Sigmoid colon (tissue), 7 donors: ENCODE results near the gene PRELID3B. TPM values are rescaled to one million over a fixed set of nuclear protein-coding genes. Genes with fewer than 3 reads are reported as not detected.

Experiments
- DNase-seq: peaks from one replicate; pipeline ENCODE4 v3.0.0-alpha.2; 2019
- H3K27ac ChIP-seq, 4 donors: fragments of 200-600 bp; sonication (generic); one replicate each; pipeline ENCODE4 v1.5.1; 2016 to 2019; ENCODE audit warnings: mild to moderate bottlenecking in 1 of 4
- H3K27me3 ChIP-seq, 3 donors: fragments of 200-600 bp; sonication (generic); one replicate each; pipeline ENCODE4 v1.5.1; 2019; ENCODE audit warnings: mild to moderate bottlenecking in 1 of 3
- H3K36me3 ChIP-seq, 4 donors: fragments of 200-600 bp; sonication (generic); one replicate each; pipeline ENCODE4 v1.5.1; 2016 to 2019
- H3K4me1 ChIP-seq, 4 donors: fragments of 200-600 bp; sonication (generic); one replicate each; pipeline ENCODE4 v1.5.1; 2017 to 2019
- H3K4me3 ChIP-seq, 4 donors: fragments of 200-600 bp; sonication (generic); one replicate each; pipeline ENCODE4 v1.5.1; 2017 to 2019; ENCODE audit warnings: mild to moderate bottlenecking in 2 of 4, moderate library complexity in 1 of 4
- H3K9me3 ChIP-seq, 4 donors: fragments of 200-600 bp in 3 of 4; sonication (generic) in 3 of 4; one replicate each; pipeline versions ENCODE4 v1.5.1 to v1.6.1; 2013 to 2019
- EP300 ChIP-seq, 4 donors: sonication (generic); formaldehyde crosslinking; IDR thresholded peaks; one replicate each; pipeline ENCODE4 v1.6.1; 2017; ENCODE audit warnings: antibody characterized with exemption in 4 of 4
- POLR2A ChIP-seq, 2 donors: fragments of 450-650 bp; IDR thresholded peaks; one replicate each; pipeline ENCODE4 v1.6.1; 2016; ENCODE audit warnings: antibody characterized with exemption in 2 of 2, mild to moderate bottlenecking in 2 of 2, moderate library complexity in 2 of 2
- POLR2AphosphoS5 ChIP-seq, 4 donors: sonication (generic); formaldehyde crosslinking; IDR thresholded peaks; one replicate each; pipeline ENCODE4 v1.6.1; 2017; ENCODE audit warnings: antibody characterized with exemption in 4 of 4
- WGBS, 2 donors: extraction: QIAGEN DNeasy Blood & Tissue Kit; methylation state at CpG; one replicate each; pipeline ENCODE4 v1.1.7; 2013; 5-methylcytosine and 5-hydroxymethylcytosine counted together
- intact Hi-C: fragments of 100-400 bp; cut with DNase I; formaldehyde crosslinking; loops from one replicate; pipeline ENCODE4 v1.15.1; 2023
- polyA plus RNA-seq, 3 donors: library from polyadenylated mRNA; stranded (reverse); fragments of 200-250 nt; gene quantifications; one replicate each; pipeline ENCODE4 v1.2.3, GENCODE V29; 2013
- total RNA-seq, 4 donors: library from RNA; depleted of rRNA; stranded (reverse); fragments of >200 nt; gene quantifications; one replicate each; pipeline ENCODE4 v1.1.0, GENCODE V29; 2016
- TF ChIP-seq, protein P1 (sequence below), 4 experiments: fragments of 450-650 bp in 3 of 4; fragments of 200-600 bp in 1 of 4; IDR thresholded peaks; one replicate each; pipeline ENCODE4 v1.5.1; 2016 to 2019; ENCODE audit warnings: antibody characterized with exemption in 4 of 4, mild to moderate bottlenecking in 3 of 4, moderate library complexity in 2 of 4
- donor health status: healthy with polysubstance abuse.
- donor health status: Bipolar disorder and iron deficiency.
- donor health status: healthy.

The PRELID3B gene
- total and polyA plus RNA-seq, 7 donors: 27.4 to 189 (median 43.9) TPM

DNA sequence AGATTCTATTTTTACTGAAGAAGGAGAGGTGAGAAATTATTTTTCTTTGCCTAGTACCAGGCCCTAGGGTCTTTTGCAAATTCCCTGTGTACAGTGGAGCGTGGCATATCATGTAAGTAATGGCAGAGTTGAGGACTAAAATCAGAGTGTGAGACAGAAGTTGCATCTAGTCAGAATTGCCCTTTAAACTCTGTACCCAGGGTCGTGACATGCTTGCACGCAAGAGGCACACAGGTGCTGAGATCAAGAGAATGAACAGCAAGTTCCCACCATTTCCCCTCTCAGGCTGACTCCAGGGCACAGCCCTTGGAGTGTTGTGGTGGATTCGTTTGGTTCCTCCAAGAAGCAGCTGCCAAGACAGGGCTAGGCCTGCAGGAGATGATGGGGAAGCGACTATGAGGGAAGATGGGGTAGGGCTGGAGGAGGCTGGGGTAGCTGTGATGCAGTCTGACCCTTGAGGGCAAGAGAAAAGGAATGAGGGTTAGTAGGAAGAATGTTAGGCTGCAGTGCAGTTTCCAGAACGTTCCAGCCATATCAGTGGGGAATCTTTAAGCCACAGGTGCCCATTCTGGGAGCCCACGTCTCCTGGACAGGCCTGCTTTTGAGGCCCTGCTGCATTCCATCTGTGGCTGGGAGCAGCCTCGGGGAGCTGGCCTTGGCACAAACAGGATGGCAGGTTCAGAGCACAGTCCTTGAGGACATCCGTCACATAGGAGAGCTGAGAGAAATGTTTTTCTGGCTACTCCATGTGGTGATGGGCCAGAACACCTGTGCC, 54.6 kb downstream of the PRELID3B start:
- H3K4me1 ChIP-seq: peaks cover 0 to 26% (median 16%) of the 10 kb centered on the region in 4 donors
- no peaks in the 10 kb centered on the region for H3K9me3 ChIP-seq
- DNase-seq: peak; percentile 39
- intact Hi-C loops: no loop called here
- no peak overlapping the region for H3K4me3 ChIP-seq
- H3K27ac ChIP-seq: no peak overlapping the region
- TF ChIP-seq POLR2A (IDR thresholded peaks at IDR 0.05): no peak
- TF ChIP-seq, protein P1, sequence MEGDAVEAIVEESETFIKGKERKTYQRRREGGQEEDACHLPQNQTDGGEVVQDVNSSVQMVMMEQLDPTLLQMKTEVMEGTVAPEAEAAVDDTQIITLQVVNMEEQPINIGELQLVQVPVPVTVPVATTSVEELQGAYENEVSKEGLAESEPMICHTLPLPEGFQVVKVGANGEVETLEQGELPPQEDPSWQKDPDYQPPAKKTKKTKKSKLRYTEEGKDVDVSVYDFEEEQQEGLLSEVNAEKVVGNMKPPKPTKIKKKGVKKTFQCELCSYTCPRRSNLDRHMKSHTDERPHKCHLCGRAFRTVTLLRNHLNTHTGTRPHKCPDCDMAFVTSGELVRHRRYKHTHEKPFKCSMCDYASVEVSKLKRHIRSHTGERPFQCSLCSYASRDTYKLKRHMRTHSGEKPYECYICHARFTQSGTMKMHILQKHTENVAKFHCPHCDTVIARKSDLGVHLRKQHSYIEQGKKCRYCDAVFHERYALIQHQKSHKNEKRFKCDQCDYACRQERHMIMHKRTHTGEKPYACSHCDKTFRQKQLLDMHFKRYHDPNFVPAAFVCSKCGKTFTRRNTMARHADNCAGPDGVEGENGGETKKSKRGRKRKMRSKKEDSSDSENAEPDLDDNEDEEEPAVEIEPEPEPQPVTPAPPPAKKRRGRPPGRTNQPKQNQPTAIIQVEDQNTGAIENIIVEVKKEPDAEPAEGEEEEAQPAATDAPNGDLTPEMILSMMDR (IDR thresholded peaks at IDR 0.05): no peak
- TF ChIP-seq POLR2AphosphoS5 (IDR thresholded peaks at IDR 0.05): no peak
- TF ChIP-seq EP300 (IDR thresholded peaks at IDR 0.05): no peak
- 93% methylated on average over 9 of the region's 9 CpGs for WGBS, 2 donors
- no peaks in the 10 kb centered on the region for H3K27me3 ChIP-seq
- H3K36me3 ChIP-seq: peaks cover 36 to 72% (median 59%) of the 10 kb centered on the region in 4 donors

DNA sequence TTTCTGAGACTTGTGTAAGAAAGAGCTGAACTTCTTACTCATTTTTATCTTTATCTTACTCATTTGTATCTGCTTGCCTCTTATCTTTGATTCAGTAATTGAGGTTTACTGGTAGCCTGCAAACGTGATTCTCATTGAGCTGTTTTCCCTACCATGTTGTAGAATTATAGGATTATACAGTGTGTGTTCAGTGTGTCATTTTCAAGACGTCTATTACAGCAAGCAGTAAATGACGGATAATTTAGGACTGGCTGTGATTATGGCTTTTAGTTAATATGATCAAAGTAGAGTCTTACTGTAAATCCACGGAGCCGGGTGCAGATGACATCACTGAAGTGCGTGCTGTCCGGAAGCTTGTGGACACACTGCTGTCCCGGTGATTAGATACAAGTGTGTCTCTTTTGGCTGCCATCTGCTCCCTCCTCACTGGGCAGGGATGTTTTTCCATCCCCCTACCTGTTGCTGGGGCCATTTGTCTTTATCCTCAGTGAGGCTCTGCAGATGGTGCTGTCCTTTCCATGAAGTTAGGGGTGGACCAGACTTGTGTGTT, 55.5 kb downstream of the PRELID3B start:
- no peaks in the 10 kb centered on the region for H3K9me3 ChIP-seq
- TF ChIP-seq POLR2A (IDR thresholded peaks at IDR 0.05): no peak
- H3K27ac ChIP-seq: no peak overlapping the region
- 83 to 85% methylated on average over 8 of the region's 8 CpGs for WGBS, 2 donors
- peak; percentile 59 for DNase-seq
- peaks cover 0 to 36% (median 24%) of the 10 kb centered on the region in 4 donors for H3K4me1 ChIP-seq
- H3K27me3 ChIP-seq: no peaks in the 10 kb centered on the region
- no peak overlapping the region for H3K4me3 ChIP-seq
- intact Hi-C loops: no loop called here
- H3K36me3 ChIP-seq: peaks cover 36 to 62% (median 51%) of the 10 kb centered on the region in 4 donors

GRCh38 chr20:58986286-58986967, 56.2 kb downstream of the PRELID3B start:
- Histone ChIP-seq H3K36me3 (peaks cover 36 to 56% (median 45%) of the 10 kb centered on the region in 4 donors), H3K9me3 (no peaks in the 10 kb centered on the region), H3K4me3 (no peak overlapping the region), H3K27me3 (no peaks in the 10 kb centered on the region), H3K27ac (no peak overlapping the region), H3K4me1 (peaks cover 0 to 38% (median 28%) of the 10 kb centered on the region in 4 donors)
- peak; percentile 21 for DNase-seq
- TF ChIP-seq, protein P1 (IDR thresholded peaks at IDR 0.05): no peak
- TF ChIP-seq EP300 (IDR thresholded peaks at IDR 0.05) (no peak), POLR2A (IDR thresholded peaks at IDR 0.05) (no peak), POLR2AphosphoS5 (IDR thresholded peaks at IDR 0.05) (no peak)
- intact Hi-C loops: no loop called here
- 84 to 87% methylated on average over 9 of the region's 9 CpGs for WGBS, 2 donors

GRCh38 chr20:58985656-58986055, 56.9 kb downstream of the PRELID3B start:
- peaks cover 0 to 38% (median 29%) of the 10 kb centered on the region in 4 donors for H3K4me1 ChIP-seq
- intact Hi-C loops: no loop called here
- H3K36me3 ChIP-seq: peaks cover 28 to 48% (median 38%) of the 10 kb centered on the region in 4 donors
- H3K4me3 ChIP-seq: no peak overlapping the region
- DNase-seq: peak; percentile 61
- peak overlapping the region in 1 of 4 donors; percentile 18 for H3K27ac ChIP-seq
- WGBS, 2 donors: 80 to 83% methylated on average over 5 of the region's 5 CpGs
- no peak for TF ChIP-seq POLR2AphosphoS5 (IDR thresholded peaks at IDR 0.05)
- no peak for TF ChIP-seq EP300 (IDR thresholded peaks at IDR 0.05)
- TF ChIP-seq, protein P1 (IDR thresholded peaks at IDR 0.05): no peak
- no peak for TF ChIP-seq POLR2A (IDR thresholded peaks at IDR 0.05)
- H3K27me3 ChIP-seq: no peaks in the 10 kb centered on the region
- H3K9me3 ChIP-seq: no peaks in the 10 kb centered on the region

DNA sequence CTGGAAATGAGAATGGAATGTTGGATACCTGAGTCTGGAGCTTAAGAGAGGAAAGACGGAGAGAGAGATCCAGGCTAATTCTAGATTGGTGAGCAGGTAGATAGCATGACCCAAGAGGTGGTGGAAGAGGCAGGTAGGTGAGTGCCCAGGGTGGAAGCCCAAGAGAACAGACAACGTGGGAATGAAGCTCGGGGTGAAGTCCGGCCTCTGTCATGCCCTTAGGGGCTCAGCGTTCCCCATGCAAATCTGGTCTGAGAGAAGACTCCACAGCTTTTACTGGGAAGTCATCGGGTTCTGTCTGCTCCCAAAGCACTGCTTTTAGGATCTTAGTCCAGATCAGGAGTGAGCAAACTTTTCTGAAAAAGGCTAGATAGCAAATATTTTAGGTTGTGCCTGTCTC, 57.9 kb downstream of the PRELID3B start:
- Histone ChIP-seq H3K4me1 (peaks cover 0 to 38% (median 32%) of the 10 kb centered on the region in 4 donors), H3K9me3 (no peaks in the 10 kb centered on the region), H3K36me3 (peaks cover 21 to 39% (median 33%) of the 10 kb centered on the region in 4 donors), H3K27ac (peak overlapping the region in 1 of 4 donors; percentile 17), H3K27me3 (no peaks in the 10 kb centered on the region), H3K4me3 (no peak overlapping the region)
- DNase-seq: peak; percentile 40
- TF ChIP-seq POLR2AphosphoS5 (IDR thresholded peaks at IDR 0.05) (no peak), EP300 (IDR thresholded peaks at IDR 0.05) (no peak), POLR2A (IDR thresholded peaks at IDR 0.05) (no peak)
- TF ChIP-seq, protein P1 (IDR thresholded peaks at IDR 0.05): no peak
- 88 to 90% methylated on average over 6 of the region's 6 CpGs for WGBS, 2 donors
- intact Hi-C loops: loop anchor here (5.0 kb wide), 1 partner anchor 48 kb away; the partner anchor contains the start of gene ATP5F1E
